ENCODE results near the gene MS4A4E.
"Not testable (repeated sequence)": the region's sequence is repeated elsewhere in the genome, so short reads cannot be mapped to it uniquely, and the experiment has no call there.

MS4A4E gene

GRCh38 chr11:60221692-60222091 lies 21.2 kb downstream of the MS4A4E start:
- DNase-seq (ENCODE audit: low read depth in 2 of 2), result no peak

- DNase-seq (ENCODE audit: low read depth in 2 of 2), result no peak
Observed at GRCh38 chr11:60221181-60221580, 21.8 kb downstream of the MS4A4E start.

- DNase-seq (ENCODE audit: low read depth in 2 of 2), result no peak
Observed at GRCh38 chr11:60214386-60214785, 28.6 kb downstream of the MS4A4E start.

- DNase-seq (ENCODE audit: low read depth in 2 of 2), result no peak
Observed at GRCh38 chr11:60211206-60211605, 31.7 kb downstream of the MS4A4E start.

GRCh38 chr11:60209977-60210376 lies 33.0 kb downstream of the MS4A4E start:
- DNase-seq (ENCODE audit: low read depth in 2 of 2), result no peak

GRCh38 chr11:60208951-60209350 lies 34.0 kb downstream of the MS4A4E start:
- DNase-seq (ENCODE audit: low read depth in 2 of 2), result no peak

GRCh38 chr11:60208146-60208895 lies 34.6 kb downstream of the MS4A4E start:
- no peak for DNase-seq (ENCODE audit: low read depth in 2 of 2)

- no peak for DNase-seq (ENCODE audit: low read depth in 2 of 2)
Observed at GRCh38 chr11:60206616-60207015, 36.3 kb downstream of the MS4A4E start.

- DNase-seq (ENCODE audit: low read depth in 2 of 2), result no peak
Observed at GRCh38 chr11:60204922-60205321, 38.0 kb downstream of the MS4A4E start.

- DNase-seq (ENCODE audit: low read depth in 2 of 2), result not testable (repeated sequence)
Observed at GRCh38 chr11:60201334-60201733, 41.6 kb downstream of the MS4A4E start.

- no peak for DNase-seq (ENCODE audit: low read depth in 2 of 2)
Observed at GRCh38 chr11:60197442-60197841, 45.5 kb downstream of the MS4A4E start.

GRCh38 chr11:60195923-60196368 lies 47.0 kb downstream of the MS4A4E start:
- DNase-seq (ENCODE audit: low read depth in 2 of 2), result no peak

GRCh38 chr11:60194511-60194910 lies 48.4 kb downstream of the MS4A4E start:
- DNase-seq (ENCODE audit: low read depth in 2 of 2), result no peak

GRCh38 chr11:60193687-60194433 lies 49.1 kb downstream of the MS4A4E start:
- DNase-seq (ENCODE audit: low read depth in 2 of 2), result peak; percentile 20 to 49

- DNase-seq (ENCODE audit: low read depth in 2 of 2), result not testable (repeated sequence)
Observed at GRCh38 chr11:60192564-60192963, 50.4 kb downstream of the MS4A4E start.

GRCh38 chr11:60188481-60188880 lies 54.5 kb downstream of the MS4A4E start:
- not testable (repeated sequence) for DNase-seq (ENCODE audit: low read depth in 2 of 2)

GRCh38 chr11:60186128-60186527 lies 56.8 kb downstream of the MS4A4E start:
- DNase-seq (ENCODE audit: low read depth in 2 of 2), result not testable (repeated sequence)

GRCh38 chr11:60185512-60185827 lies 57.5 kb downstream of the MS4A4E start:
- not testable (repeated sequence) for DNase-seq (ENCODE audit: low read depth in 2 of 2)

- DNase-seq (ENCODE audit: low read depth in 2 of 2), result no peak
Observed at GRCh38 chr11:60184824-60185511, 58.0 kb downstream of the MS4A4E start.

GRCh38 chr11:60183591-60184205 lies 59.2 kb downstream of the MS4A4E start:
- no peak for DNase-seq (ENCODE audit: low read depth in 2 of 2)

- DNase-seq (ENCODE audit: low read depth in 2 of 2), result no peak
Observed at GRCh38 chr11:60182541-60183330, 60.2 kb downstream of the MS4A4E start, which contains the start of gene MS4A6A. Gene MS4A6A (minus strand): TSS chr11:60183083. CDS start chr11:60181727, 1,356 bp downstream.
